HG02623 (cell line): ENCODE results near the gene HHATL.

Experiments
- ATAC-seq: cut with Tn5 transposase; IDR thresholded peaks from one replicate; pipeline ENCODE4 v1.9.1; 2021; ENCODE audit warnings: moderate library complexity; ENCODE audit not compliant: unreplicated experiment

Gene HHATL

GRCh38 chr3:42699511-42699971 is 3.1 kb downstream of the HHATL start:
- no peak for ATAC-seq

- ATAC-seq, result no peak
Observed at GRCh38 chr3:42698911-42699230, 3.7 kb downstream of the HHATL start.

GRCh38 chr3:42698216-42698910 is 4.2 kb downstream of the HHATL start:
- ATAC-seq, result no peak

DNA sequence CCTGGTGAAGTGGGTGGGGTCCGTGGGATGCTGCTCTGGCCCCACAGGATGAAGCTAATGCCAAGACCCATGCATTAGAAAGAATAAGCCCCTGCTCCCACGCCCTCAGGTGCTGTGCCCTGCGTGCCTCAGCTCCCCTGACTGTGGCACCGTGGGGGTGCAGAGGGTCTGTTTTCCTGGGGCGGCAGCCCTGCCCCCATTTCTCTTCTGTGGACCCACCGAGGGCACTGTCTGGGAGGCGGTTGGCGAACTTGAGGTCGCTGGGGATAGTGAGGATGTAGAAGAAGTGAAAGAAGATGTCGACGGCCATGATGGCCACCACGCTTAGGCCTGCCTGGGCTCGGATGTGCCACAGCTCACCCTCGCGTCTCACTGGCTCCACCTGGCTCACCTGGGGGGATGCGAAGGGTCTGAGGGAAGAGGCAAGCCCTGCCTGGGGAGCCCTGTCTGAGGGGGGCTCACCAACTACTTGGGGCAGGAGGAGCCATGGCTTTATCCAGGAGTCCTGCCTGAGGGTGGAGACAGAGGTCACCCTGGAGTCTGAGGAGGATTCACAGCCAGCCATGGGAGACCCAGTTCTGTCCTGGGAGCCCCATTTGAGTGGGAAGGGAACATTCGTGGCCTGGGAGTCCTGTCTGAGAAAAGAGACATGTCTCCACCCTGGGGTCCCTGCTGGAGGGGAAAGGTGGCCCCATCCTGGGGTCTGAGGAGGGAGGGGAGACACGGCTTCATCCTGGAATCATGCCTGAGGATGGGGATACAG is 5.1 kb downstream of the HHATL start:
- no peak for ATAC-seq

DNA sequence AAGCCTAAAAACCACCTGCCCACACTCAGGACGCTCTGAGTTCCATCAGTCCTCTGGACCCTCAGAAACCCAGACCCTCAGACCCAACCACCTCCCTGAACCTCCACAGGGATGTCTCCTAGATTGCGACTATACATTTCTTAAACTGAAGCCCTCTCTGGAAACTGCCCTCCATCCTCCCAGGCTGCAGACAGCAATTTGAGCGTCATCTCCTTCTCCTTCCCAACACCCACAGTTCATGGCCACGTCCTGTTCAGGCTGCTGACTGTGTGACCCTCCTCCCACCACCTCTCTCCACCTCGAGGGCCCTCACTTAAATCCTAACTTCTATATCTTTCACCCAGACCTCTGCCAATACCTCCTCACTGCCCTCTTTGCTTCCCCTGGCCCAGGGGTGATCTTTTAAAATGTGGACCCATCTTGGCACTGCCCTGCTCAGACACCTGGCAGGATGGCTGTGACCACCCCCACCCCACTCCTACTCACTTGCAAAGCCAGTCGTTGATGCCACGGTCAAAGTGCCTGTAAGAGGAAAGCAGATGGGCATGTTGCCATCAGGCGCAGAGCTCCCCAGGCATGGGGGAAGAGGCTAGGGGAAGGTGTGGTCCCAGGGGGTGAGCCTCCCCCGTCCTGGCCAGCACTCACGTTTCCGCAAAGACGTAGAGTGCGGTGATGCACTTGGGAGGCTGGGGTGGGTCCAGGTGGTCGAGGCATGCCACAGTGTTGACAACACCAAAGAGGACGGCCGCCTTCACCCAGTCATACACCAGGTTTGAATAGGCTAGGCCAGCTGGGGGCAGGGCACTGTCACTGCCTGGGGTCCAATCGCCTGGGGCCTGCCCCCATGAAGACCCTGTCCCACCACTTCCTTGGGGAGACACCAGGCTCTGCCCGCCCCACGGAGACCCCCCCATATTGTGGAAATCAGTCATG is 6.0 kb downstream of the HHATL start:
- no peak for ATAC-seq

DNA sequence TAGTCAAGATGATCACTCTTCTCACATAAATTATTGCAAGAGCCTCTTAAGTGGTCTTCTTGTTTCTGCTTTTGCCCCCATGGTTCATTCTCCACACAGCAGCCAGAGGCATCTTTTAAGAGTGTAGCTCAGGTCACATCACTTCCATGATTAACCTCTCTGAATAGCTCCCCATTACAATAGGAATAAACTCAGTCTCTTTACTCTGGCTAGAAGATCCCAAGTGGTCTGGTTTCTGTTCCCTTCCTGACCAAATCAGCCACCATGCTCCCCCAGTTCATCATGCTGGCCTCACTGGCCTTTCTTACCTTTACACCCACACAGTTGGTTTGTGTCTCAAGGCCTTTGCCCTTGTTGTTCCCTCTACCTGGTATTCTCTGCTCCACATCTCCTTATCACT is 8.2 kb downstream of the HHATL start:
- no peak for ATAC-seq

DNA sequence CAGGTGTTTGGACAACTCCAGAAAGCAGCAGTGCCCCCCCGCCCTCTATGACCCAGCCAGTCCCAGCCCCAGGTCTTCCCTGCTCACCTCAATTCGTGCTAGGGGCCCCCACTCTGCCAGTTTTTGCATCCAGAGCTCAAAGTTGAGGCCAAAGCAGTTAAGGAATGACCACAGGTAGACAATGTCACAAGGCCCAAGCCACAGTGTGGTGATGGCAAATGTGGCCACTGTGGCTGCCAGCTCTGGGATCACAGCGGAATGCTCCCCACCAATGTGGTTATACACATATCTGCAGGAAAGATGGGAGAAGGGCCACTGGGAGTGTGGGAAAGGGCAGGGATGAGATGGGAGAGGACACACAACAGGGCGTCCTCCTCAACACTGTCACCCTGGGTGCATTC is 9.1 kb downstream of the HHATL start:
- no peak for ATAC-seq

DNA sequence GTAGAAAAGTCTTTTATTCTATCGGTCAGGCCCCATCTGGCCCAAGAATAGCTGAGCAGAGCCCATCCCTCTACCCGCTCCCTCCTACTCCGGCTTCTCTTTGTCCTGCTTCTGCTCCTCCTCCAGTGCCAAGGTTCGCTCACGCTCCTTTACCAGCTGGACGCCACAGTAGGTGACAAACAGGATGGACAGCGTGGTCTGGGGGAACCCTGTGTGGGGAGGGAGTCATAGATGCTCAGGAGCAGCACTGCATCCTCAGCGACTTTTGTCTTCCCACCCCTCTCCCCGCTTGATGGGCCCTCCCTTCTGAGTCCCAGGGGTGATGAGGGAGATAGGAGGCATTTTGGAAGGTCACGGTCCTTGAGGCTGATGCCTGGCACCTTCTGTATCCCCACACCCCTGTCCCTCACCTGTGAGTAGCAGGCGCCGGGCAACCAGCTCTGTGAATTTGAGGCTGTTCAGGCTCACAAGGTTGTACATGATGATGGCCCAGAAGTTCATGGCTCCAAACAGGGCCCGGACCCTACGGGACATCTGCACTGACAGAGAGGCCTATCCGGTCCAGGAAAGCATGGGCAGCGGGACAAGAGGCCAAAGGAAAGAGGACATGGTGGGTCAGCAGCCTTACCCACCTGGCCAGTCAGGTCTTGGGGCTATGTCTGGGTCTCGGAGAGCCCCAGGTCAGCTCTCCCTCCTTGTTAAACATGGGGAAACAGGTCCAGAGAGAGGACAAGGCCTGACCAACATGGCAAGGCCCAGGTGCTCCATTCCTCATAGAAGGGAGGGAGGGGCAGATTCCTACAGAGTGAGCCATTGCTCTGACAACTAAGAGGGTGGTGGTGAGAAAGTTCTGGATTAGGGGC is 9.7 kb downstream of the HHATL start:
- ATAC-seq, result no peak

- ATAC-seq, result no peak
Observed at GRCh38 chr3:42691816-42692666, 10.6 kb downstream of the HHATL start.

- no peak for ATAC-seq
Observed at GRCh38 chr3:42690766-42691680, 11.6 kb downstream of the HHATL start.

- ATAC-seq, result no peak
Observed at GRCh38 chr3:42690191-42690590, 12.4 kb downstream of the HHATL start.

- ATAC-seq, result no peak
Observed at GRCh38 chr3:42689421-42690014, 13.1 kb downstream of the HHATL start.

DNA sequence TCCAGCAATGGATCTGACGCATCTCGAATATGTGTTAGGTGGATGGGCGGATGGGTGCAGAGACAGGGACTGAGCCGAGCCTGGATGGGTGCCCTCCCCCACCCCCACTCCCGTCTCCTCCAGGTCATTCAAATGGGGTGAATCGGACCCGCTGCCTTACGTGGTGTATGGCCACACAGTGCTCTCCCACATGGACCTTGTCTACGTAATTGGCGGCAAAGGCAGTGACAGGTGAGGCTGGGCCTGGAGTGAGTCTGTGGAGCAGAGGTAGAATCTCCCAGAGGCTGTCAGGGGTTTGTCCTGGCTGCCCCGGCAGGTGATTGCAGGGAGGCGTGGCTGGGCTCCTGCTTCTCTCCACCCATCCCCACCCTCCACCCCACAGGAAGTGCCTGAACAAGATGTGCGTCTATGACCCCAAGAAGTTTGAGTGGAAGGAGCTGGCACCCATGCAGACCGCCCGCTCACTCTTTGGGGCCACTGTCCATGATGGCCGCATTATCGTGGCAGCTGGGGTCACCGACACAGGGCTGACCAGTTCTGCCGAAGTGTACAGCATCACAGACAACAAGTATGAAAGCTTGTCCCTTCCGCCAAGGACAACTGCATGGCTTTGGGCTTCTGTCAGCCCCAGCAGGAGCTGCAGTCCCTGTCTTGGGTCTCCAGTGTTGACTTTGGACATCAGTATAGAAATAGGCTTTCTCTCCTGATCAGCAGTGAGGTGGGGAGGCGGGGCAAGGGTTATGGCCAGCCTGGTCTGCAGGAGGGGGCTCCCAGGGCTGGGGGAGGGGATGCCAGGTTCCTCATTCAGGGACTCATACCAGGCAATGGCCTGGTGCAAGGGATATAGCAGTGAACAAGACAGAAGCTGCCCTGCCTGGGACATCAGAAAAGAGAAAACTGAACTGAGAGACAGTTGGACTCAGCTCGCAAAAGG is 13.8 kb downstream of the HHATL start:
- ATAC-seq, result no peak

GRCh38 chr3:42688016-42688415 is 14.6 kb downstream of the HHATL start:
- no peak for ATAC-seq

- ATAC-seq, result no peak
Observed at GRCh38 chr3:42686832-42687650, 15.6 kb downstream of the HHATL start.
